Measurements from ENCODE around the gene MRPS34.

MRPS34 gene

GRCh38 chr16:1794221-1794871 lies 21.4 kb upstream of the MRPS34 start:
- no peak for DNase-seq

GRCh38 chr16:1793578-1794220 lies 20.8 kb upstream of the MRPS34 start, which contains the start of gene IGFALS:
IGFALS (minus strand) TSS chr16:1793705; CDS start chr16:1793652, 53 bp downstream.
- no peak for DNase-seq

- DNase-seq = no peak
Observed at GRCh38 chr16:1792836-1793577, 20.1 kb upstream of the MRPS34 start.

- no peak for DNase-seq
Observed at GRCh38 chr16:1791943-1792812, 19.2 kb upstream of the MRPS34 start.

- no peak for DNase-seq
Observed at GRCh38 chr16:1791256-1791942, 18.5 kb upstream of the MRPS34 start.

DNA sequence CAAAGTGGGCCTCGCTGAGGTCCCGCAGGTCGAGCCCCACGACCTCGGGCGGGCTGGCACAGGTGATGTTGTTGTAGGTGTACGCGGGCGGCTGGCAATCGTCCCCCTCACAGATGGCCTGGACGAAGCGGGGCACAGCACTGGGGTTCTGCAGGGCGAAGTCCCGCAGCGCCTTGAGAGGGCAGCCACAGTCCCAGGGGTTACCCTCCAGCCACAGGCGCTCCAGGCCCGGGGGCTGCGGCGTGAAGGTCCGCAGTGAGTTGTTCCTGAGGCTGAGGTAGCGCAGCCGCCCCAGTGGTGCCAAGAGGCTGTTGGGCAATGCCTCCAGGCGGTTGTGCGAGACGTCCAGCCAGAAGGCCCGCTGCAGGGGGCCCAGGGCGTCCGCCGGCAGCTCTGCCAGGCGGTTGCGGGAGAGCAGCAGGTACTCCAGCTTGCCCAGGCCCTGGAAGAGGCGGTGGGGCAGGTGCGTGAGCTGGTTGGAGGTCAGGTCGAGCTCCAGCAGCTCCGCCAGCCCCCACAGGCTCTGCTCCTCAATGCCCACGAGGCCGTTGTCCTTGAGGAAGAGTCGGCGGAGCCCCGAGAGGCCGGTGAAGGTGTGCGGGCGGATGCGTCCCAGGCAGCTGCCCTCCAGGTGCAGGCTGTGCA lies 17.8 kb upstream of the MRPS34 start:
- no peak for DNase-seq

DNA sequence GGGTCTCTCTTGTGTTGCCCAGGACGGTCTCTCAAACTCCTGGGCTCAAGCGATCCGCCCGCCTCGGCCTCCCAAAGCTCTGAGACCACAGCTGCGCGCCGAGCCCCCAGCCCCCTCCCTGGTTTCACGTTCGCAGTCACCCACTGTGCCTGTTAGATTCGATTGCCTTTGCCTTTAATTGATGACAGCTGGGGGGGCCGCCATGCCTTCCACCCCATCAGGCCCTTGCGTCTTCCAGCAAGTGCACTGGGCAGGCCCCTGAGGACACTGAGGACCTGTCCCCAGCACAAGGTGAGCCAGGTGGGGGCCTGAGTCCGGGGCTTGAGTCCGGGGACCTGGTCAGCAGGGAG lies 17.3 kb upstream of the MRPS34 start:
- no peak for DNase-seq

GRCh38 chr16:1789643-1790045 lies 16.7 kb upstream of the MRPS34 start:
- DNase-seq = no peak

GRCh38 chr16:1788708-1789100 lies 15.8 kb upstream of the MRPS34 start:
- DNase-seq = no peak

DNA sequence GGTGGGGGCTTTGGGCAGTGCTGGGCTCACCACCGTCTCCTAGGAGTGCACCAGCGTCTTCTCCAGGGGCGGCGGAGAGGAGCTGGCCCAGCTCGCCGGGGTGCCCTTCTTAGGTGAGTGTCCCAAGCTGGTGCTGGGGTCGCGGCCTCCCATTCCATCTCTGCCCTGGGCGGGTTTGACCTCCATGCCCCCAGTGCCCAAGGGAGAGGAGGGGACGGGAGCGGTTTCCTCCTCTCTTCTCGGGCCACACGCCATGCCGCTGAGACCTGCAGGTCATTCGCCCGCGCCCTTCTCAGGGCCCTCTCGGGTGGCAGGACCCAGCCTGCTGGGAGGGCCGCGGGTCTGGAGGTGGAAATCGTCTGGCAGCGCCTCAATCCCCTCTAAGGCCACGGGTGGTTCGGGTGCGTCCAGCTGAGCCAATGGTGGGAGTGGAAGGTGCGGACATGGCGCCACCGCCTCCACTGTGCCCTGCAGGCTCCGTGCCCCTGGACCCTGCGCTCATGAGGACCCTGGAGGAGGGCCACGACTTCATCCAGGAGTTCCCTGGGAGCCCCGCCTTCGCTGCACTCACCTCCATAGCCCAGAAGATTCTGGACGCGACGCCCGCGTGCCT lies 15.3 kb upstream of the MRPS34 start:
- DNase-seq = no peak

DNA sequence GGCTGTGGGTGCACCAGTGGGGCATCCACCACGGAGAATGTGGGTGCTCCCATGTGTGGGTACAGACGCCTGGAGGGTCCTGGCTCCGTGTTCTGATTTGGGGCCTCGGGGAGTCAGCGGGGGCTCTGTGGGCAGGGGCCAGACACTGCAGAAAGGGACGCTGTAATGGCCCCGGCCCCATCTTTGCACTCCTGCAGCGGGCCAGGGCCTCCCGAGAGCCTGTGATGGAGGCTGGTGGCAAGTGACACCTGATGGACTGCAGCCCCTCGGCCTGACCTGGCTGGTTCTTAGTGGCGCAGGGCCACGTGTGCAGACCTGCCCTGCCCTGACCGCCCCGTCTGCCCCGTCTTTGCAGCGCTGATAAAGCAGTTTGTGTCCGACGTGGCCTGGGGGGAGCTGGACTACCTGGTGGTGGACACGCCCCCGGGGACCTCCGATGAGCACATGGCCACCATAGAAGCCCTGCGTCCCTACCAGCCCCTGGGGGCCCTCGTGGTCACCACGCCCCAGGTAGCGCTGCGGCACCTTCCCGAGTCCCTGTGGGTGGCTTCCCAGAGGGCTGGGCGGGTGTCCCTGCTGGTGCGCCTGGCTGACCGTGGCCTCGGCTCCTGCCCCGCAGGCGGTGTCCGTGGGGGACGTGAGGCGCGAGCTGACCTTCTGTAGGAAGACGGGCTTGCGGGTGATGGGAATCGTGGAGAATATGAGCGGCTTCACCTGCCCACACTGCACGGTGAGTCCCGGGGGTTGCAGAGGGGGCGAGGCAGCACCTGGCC lies 14.6 kb upstream of the MRPS34 start:
- no peak for DNase-seq

- no peak for DNase-seq
Observed at GRCh38 chr16:1787056-1787321, 14.1 kb upstream of the MRPS34 start.

DNA sequence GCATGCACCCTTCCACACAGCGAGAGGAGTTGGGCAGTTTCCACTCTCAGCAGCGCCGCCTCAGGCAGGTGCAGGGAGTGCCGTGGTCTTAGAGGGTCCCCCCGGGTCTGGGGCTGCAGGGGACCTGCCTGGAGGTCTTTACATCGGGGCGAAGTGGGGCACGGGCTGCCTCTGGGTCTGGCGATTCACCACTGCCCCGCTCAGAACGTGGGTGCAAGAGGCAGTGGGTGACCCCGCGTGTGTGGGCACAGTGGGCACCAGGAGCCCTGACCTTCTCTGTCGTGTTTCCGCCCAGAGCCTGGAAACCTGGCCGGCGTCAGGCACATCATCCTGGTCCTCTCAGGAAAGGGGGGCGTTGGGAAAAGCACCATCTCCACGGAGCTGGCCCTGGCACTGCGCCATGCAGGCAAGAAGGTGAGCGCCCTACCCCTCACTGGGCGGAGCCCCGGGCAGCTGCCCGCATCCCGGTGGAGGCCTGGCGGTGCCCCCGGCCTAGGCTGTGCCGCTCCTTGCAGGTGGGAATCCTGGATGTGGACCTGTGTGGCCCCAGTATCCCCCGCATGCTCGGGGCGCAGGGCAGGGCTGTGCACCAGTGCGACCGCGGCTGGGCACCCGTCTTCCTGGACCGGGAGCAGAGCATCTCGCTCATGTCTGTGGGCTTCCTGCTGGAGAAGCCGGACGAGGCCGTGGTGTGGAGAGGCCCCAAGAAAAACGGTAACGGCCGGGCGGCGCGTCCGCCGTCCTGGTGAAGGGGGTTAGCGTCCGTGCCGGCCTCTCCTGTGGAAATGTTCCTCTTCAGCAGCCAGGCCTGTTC lies 13.5 kb upstream of the MRPS34 start:
- DNase-seq = no peak

DNA sequence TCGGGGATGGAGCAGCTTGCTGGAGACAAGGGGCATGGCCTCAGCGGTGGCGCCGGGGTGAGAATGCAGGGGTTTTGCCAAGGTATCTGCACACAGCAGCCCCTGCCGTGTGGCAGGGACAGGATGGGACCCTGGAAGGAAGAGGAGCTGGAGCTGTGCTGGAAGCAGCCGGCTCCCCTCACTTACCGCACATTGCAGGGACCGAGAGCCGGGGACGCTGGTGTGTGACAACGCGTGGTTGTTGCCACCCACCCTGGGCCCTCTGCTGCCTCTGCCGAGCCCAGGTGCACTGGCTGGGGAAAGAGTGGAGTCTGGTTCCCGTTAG lies 12.9 kb upstream of the MRPS34 start:
- no peak for DNase-seq

DNA sequence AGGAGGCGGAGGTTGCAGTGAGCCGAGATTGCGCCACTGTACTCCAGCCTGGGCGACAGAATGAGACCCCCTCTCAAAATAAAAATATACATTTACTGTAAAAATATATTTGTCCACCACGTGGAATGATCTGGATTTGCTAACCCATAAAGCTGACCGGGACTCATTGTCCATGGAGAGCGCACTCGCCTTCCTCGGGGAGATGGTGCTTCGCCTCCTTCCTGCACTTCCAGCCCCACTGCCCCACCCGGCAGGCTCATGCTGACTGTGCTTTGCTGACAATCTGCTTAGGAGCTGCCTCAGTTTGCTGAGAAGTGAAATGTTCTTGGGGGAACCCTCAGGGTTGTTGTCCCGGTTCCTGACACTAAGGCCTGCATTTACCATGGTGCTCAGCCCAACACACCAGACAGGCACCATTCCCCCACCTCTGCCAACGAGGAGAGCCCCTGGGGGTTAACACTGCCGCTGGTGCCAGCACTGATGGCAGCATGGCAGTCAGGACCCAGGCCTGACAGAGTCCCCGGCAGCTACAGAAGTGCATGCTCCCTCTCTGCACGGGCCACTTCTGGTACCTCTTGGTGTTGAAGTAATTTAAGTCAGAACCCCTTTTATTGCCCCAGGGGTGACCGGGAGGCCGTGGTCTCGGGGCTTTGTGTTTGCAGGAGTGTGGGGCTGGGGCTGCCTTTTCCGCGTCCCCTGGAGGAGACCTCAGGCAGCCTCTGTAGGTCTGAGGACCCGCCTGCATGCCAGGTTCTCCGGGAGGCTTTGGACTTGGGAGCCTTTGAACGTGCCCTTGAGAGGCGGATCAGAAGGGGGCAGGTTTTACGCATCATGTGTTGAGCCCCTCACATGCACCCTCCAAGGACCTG lies 12.3 kb upstream of the MRPS34 start:
- no peak for DNase-seq

DNA sequence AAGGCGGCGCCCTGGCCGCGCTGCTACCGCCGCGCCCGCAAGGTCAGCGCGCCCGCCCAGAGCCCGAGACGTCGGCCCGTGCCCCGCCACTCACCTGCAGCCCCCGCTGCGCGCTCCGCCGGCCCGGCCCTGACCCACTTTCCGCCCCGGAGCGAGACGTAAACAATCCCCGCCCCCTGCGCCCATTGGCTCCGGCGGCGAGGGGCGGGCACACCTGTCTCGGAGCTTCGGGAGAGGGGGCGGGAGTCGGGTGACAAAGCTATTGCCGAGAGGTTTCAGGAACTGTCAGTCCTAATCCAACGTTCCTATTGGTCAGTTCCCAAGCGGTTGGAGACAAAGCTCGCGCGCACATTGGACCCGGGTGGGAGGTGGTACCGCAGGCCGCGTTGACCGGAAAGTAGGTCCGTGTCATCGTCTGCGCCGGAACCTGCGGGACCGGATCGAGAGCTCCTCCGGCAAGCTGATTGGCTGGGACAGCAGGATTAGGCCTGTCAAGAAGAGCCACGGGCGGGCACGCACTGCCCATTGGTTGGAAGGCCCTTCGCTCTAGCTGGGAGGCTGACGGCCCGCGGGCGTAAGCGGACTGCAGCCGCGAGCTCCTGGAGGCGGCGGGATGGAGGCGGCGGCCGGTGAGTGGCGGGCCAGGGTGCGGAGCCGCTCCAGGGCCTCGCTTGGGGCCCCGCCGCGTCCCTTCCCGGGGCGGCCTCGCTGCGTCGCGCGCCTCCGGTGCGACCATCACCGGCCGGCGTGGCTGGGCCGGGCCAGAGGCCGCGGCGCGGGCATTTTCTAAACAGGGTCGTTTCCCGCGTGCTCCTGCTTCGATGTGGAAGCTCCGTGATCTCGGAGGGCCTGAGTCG lies 9.7 kb upstream of the MRPS34 start, which contains the start of the genes NUBP2 and SPSB3:
Gene NUBP2 (plus strand): TSS at position 553 of the 857 bp plus-strand sequence. CDS start 61 bp downstream, at position 614.
Gene SPSB3 (minus strand): TSS at position 164 of the 857 bp plus-strand sequence. CDS start 1,088 bp downstream, outside the sequence.
- peak; percentile 90 for DNase-seq

DNA sequence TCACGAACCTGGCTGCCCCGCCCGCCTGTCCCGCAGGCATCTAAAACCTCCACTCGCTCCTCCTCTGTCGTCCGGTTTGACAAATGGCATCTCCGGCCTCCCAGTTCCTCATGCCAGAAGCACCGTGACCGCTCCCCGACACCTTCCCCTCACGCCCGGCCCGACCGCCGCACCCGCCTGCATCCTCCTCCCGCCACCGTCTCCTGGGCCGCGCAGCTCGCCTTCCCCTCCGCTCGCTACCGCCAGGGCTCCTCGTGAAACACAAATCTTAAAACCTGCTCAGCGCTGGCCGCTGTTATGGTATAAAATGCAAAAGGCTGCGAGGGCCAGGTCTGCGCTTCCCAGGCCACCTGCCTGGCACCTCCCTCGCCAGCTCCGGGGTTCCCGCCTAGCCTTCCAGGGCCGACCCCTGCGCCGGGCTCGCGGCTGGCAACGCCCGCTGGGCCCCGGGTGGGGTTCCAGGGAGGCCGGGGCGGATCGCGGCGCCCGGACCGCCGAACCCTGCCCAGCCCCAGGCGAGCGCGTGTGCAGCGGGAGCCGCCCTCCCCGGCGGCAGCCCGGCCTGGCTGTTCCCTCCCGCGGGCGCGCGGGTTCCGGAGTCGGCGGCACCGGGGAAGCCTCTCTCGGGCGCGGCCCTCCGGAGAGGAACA lies 8.9 kb upstream of the MRPS34 start:
- DNase-seq = no peak

Measured in NCI-H1048 (cell line).